SK-N-SH (cell line): ENCODE results near the gene DNMT3A. TPM values are rescaled to one million over a fixed set of nuclear protein-coding genes. Genes with fewer than 3 reads are reported as not detected.

ENCODE experiments used
- CTCF ChIA-PET: fragments of 300-600, 350-600 bp; formaldehyde crosslinking; extraction: SDS; loops from one replicate; lab custom pipeline; 2021; lab: Yijun Ruan, JAX
- POLR2A ChIA-PET: fragments of 350-600 bp; sonication (Branson Sonifier 250); formaldehyde crosslinking; extraction: SDS; loops from one replicate; lab custom pipeline; 2020; ENCODE audit warnings: antibody characterized with exemption, inconsistent platforms; lab: Yijun Ruan, JAX
- DNase-seq: peaks from one replicate; pipeline ENCODE4 v3.0.0; 2012
- H2AFZ ChIP-seq: fragments of 200-600 bp; sonication (generic); 2 replicates; pipeline ENCODE4 v1.8.1; 2016; ENCODE audit warnings: antibody characterized with exemption, mild to moderate bottlenecking, low read depth
- H3F3A ChIP-seq: fragments of 200-600 bp; sonication (generic); replicated peaks from 2 replicates; pipeline ENCODE3; 2016; ENCODE audit warnings: antibody characterized with exemption, mild to moderate bottlenecking; ENCODE audit not compliant: insufficient read depth
- H3K27ac ChIP-seq, 2 experiments: fragments of 200-500 bp in 1 of 2; fragments of 200-600 bp in 1 of 2; sonication (Bioruptor generic) in 1 of 2; sonication (generic), shearing (Covaris generic) in 1 of 2; 2 replicates each; pipeline versions ENCODE4 v1.5.1 to v1.6.1; 2014 to 2016; ENCODE audit warnings: low read depth in 2 of 2, inconsistent platforms in 1 of 2, low read length in 1 of 2, mild to moderate bottlenecking in 1 of 2, mixed read lengths in 1 of 2
- H3K27me3 ChIP-seq: fragments of 200-600 bp; sonication (generic), shearing (Covaris generic); 2 replicates; pipeline ENCODE4 v1.6.1; 2016; ENCODE audit warnings: mixed run types; ENCODE audit not compliant: insufficient read depth
- H3K36me3 ChIP-seq, 2 experiments: fragments of 200-500 bp in 1 of 2; fragments of 200-600 bp in 1 of 2; sonication (Bioruptor generic) in 1 of 2; sonication (generic) in 1 of 2; replicated peaks in 1 of 2; 2 replicates each; pipeline versions ENCODE3 to v1.5.1; 2014 to 2016; ENCODE audit warnings: low read length in 1 of 2, mild to moderate bottlenecking in 1 of 2; ENCODE audit not compliant: insufficient read depth in 2 of 2, control insufficient read depth in 1 of 2
- H3K4me1 ChIP-seq, 2 experiments: fragments of 200-500 bp in 1 of 2; fragments of 200-600 bp in 1 of 2; sonication (Bioruptor generic) in 1 of 2; sonication (generic), shearing (Covaris generic) in 1 of 2; 2 replicates each; pipeline versions ENCODE4 v1.5.1 to v1.6.1; 2014 to 2016; ENCODE audit warnings: low read depth in 1 of 2, low read length in 1 of 2, mixed run types in 1 of 2; ENCODE audit not compliant: insufficient read depth in 2 of 2, control insufficient read depth in 1 of 2
- H3K4me2 ChIP-seq: fragments of 200-600 bp; sonication (generic), shearing (Covaris generic); 2 replicates; pipeline ENCODE4 v1.6.1; 2017; ENCODE audit warnings: mixed run types
- H3K4me3 ChIP-seq, 2 experiments: fragments of 200-500 bp in 1 of 2; fragments of 200-600 bp in 1 of 2; sonication (Bioruptor generic) in 1 of 2; sonication (generic), shearing (Covaris generic) in 1 of 2; 2 replicates each; pipeline versions ENCODE4 v1.5.1 to v1.8.1; 2014 to 2016; ENCODE audit warnings: low read depth in 2 of 2, inconsistent platforms in 1 of 2, low read length in 1 of 2, mild to moderate bottlenecking in 1 of 2, mixed read lengths in 1 of 2, moderate library complexity in 1 of 2
- H3K79me2 ChIP-seq: fragments of 200-600 bp; sonication (generic); 2 replicates; pipeline ENCODE4 v1.8.1; 2017; ENCODE audit warnings: mild to moderate bottlenecking; ENCODE audit not compliant: insufficient read depth
- H3K9ac ChIP-seq: fragments of 200-600 bp; sonication (generic); 2 replicates; pipeline ENCODE4 v1.6.1; 2017; ENCODE audit warnings: mixed run types
- H3K9me2 ChIP-seq: fragments of 200-600 bp; sonication (generic); 2 replicates; pipeline ENCODE4 v1.6.1; 2017; ENCODE audit warnings: mixed run types
- H3K9me3 ChIP-seq: fragments of 200-600 bp; sonication (generic); 2 replicates; pipeline ENCODE4 v1.6.1; 2017; ENCODE audit warnings: mixed run types, mild to moderate bottlenecking, moderate library complexity
- H4K20me1 ChIP-seq: fragments of 200-600 bp; sonication (generic); 2 replicates; pipeline ENCODE4 v1.6.1; 2017; ENCODE audit warnings: mild to moderate bottlenecking, mixed run types; ENCODE audit not compliant: insufficient read depth
- CHD2 ChIP-seq: fragments of 150-350 bp; IDR thresholded peaks from 2 replicates; pipeline ENCODE4 v1.6.1; 2018; ENCODE audit warnings: low read length; ENCODE audit not compliant: partially characterized antibody
- ELF1 ChIP-seq: IDR thresholded peaks from 2 replicates; pipeline ENCODE4 v1.4.0; 2012
- EZH2phosphoT487 ChIP-seq: fragments of 200-600 bp; sonication (generic); IDR thresholded peaks from 2 replicates; pipeline ENCODE4 v1.6.1; 2017; ENCODE audit warnings: low read depth, mixed run types, mild to moderate bottlenecking, antibody characterized with exemption, moderate library complexity, borderline replicate concordance
- FOXJ3 ChIP-seq: sonication (generic); formaldehyde crosslinking; IDR thresholded peaks from 2 replicates; pipeline ENCODE4 v1.5.1; 2020; ENCODE audit warnings: mild to moderate bottlenecking, missing genetic modification reagents
- FOXM1 ChIP-seq: IDR thresholded peaks from 2 replicates; pipeline ENCODE4 v1.4.0; 2012; ENCODE audit warnings: low read depth, mild to moderate bottlenecking
- GABPA ChIP-seq: IDR thresholded peaks from 2 replicates; pipeline ENCODE4 v1.4.0; 2012; ENCODE audit warnings: low read depth, mild to moderate bottlenecking
- JUND ChIP-seq: IDR thresholded peaks from 2 replicates; pipeline ENCODE4 v1.4.0; 2012
- MAX ChIP-seq: IDR thresholded peaks from 2 replicates; pipeline ENCODE4 v1.4.0; 2012; ENCODE audit warnings: low read depth
- MXI1 ChIP-seq: IDR thresholded peaks from 2 replicates; pipeline ENCODE4 v1.6.1; 2012; ENCODE audit warnings: mild to moderate bottlenecking, low read depth, low read length, improper control_type of control experiment
- NFIC ChIP-seq: IDR thresholded peaks from 2 replicates; pipeline ENCODE4 v1.4.0; 2012; ENCODE audit warnings: borderline replicate concordance
- NRF1 ChIP-seq: IDR thresholded peaks from 2 replicates; pipeline ENCODE4 v1.6.1; 2012; ENCODE audit warnings: low read depth, mild to moderate bottlenecking, low read length
- RAD21 ChIP-seq: IDR thresholded peaks from 2 replicates; pipeline ENCODE4 v1.6.1; 2012; ENCODE audit warnings: mild to moderate bottlenecking, low read length
- RCOR1 ChIP-seq: fragments of 150-350 bp; IDR thresholded peaks from 2 replicates; pipeline ENCODE4 v1.6.1; 2017; ENCODE audit warnings: antibody characterized with exemption, low read length
- REST ChIP-seq: IDR thresholded peaks from 2 replicates; pipeline ENCODE4 v1.6.1; 2012; ENCODE audit warnings: mild to moderate bottlenecking, low read depth, low read length, moderate library complexity
- RXRA ChIP-seq: IDR thresholded peaks from 2 replicates; pipeline ENCODE4 v1.4.0; 2012; ENCODE audit warnings: low read depth, mild to moderate bottlenecking, borderline replicate concordance
- SMC3 ChIP-seq: IDR thresholded peaks from 2 replicates; pipeline ENCODE4 v1.6.1; 2012; ENCODE audit warnings: low read depth, low read length, improper control_type of control experiment
- TAF1 ChIP-seq: IDR thresholded peaks from 2 replicates; pipeline ENCODE4 v1.6.1; 2012; ENCODE audit warnings: low read depth, mild to moderate bottlenecking, low read length, moderate library complexity, borderline replicate concordance
- TEAD4 ChIP-seq: IDR thresholded peaks from 2 replicates; pipeline ENCODE4 v1.4.0; 2012; ENCODE audit warnings: mild to moderate bottlenecking, borderline replicate concordance; ENCODE audit not compliant: insufficient read depth
- USF2 ChIP-seq: fragments of 150-350 bp; IDR thresholded peaks from 2 replicates; pipeline ENCODE4 v1.6.1; 2017; ENCODE audit warnings: antibody characterized with exemption, low read length, low read depth, borderline replicate concordance
- WGBS: methylation state at CpG from one replicate; pipeline ENCODE4 v1.1.6; 2017; ENCODE audit warnings: low lambda C conversion rate; 5-methylcytosine and 5-hydroxymethylcytosine counted together
- polyA plus RNA-seq, 3 experiments: library from polyadenylated mRNA; depleted of rRNA; stranded (reverse); fragments of >200 nt; gene quantifications; 2 replicates each; pipeline ENCODE4 v1.2.3, GENCODE V29; 2012
- TF ChIP-seq, protein P1 (sequence below): fragments of 200-600 bp; sonication (generic); IDR thresholded peaks from 2 replicates; pipeline ENCODE4 v1.6.1; 2017; ENCODE audit warnings: antibody characterized with exemption, mild to moderate bottlenecking, moderate library complexity

The DNMT3A gene
- polyA plus RNA-seq, 1 of the 3 experiments (the other 2 are of a cell fraction) = 5.6 TPM

DNA sequence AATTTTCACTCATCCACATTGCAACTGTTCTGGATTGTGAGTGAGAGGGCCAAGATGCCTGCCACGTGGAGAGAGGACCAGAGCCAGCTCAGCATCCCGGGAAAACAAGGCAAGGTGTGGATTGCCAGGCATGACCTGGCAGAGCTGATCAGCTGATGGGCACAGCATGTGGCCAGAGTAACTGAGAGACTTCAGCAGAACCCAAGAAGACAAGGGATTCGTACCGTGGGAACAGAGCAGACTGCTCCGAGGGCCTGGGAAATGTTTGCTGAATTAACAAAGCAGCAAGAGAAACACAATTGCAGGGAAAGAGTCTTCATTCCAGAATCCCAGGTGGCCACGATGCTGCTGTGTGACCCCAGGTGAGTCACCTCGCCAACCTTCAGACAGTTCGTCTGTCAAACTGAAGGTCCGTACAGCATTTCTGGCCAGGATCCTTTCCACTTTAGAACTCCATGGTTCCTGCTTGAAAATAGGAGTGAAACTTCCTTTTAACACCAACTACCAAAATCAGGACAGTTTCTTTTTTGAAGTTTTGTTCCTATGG, 147.1 kb downstream of the DNMT3A start:
- WGBS = 81% methylated on average over 9 of the region's 9 CpGs
- Histone ChIP-seq H3F3A (peaks cover 4% of the 10 kb centered on the region), H3K79me2 (no peaks in the 10 kb centered on the region), H3K9me2 (no peaks in the 10 kb centered on the region), H3K9me3 (no peaks in the 10 kb centered on the region), H4K20me1 (no peaks in the 10 kb centered on the region), H3K27ac (no peak overlapping the region), H2AFZ (no peak overlapping the region), H3K27me3 (no peaks in the 10 kb centered on the region), H3K36me3 (no peaks in the 10 kb centered on the region), H3K4me2 (no peak overlapping the region), H3K9ac (no peak overlapping the region), H3K4me3 (no peak overlapping the region), H3K4me1 (peaks cover 0 to 8% of the 10 kb centered on the region in 2 experiments; a peak in 1 of 4 replicates)
- ChIA-PET POLR2A (no interaction called here), CTCF (interaction anchor here (0.6 to 4.9 kb wide), 8 partner anchors 11 to 785 kb away, joined by 3 to 121 read pairs (median 33); partner anchors contain the start of gene POMC)
- DNase-seq = no peak
- TF ChIP-seq FOXJ3 (CRISPR knock-in tag) (no peak), NFIC (no peak), GABPA (no peak), USF2 (no peak), NRF1 (no peak), CHD2 (no peak), TAF1 (no peak), RXRA (no peak), ELF1 (no peak), REST (no peak), EZH2phosphoT487 (no peak), RAD21 (no peak), JUND (no peak), MAX (no peak), TEAD4 (no peak), MXI1 (no peak), SMC3 (no peak), FOXM1 (no peak), RCOR1 (no peak)
- TF ChIP-seq, protein P1, sequence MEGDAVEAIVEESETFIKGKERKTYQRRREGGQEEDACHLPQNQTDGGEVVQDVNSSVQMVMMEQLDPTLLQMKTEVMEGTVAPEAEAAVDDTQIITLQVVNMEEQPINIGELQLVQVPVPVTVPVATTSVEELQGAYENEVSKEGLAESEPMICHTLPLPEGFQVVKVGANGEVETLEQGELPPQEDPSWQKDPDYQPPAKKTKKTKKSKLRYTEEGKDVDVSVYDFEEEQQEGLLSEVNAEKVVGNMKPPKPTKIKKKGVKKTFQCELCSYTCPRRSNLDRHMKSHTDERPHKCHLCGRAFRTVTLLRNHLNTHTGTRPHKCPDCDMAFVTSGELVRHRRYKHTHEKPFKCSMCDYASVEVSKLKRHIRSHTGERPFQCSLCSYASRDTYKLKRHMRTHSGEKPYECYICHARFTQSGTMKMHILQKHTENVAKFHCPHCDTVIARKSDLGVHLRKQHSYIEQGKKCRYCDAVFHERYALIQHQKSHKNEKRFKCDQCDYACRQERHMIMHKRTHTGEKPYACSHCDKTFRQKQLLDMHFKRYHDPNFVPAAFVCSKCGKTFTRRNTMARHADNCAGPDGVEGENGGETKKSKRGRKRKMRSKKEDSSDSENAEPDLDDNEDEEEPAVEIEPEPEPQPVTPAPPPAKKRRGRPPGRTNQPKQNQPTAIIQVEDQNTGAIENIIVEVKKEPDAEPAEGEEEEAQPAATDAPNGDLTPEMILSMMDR = no peak
